Measurements from ENCODE around the gene TALDO1. TPM values are rescaled to one million over a fixed set of nuclear protein-coding genes. Genes with fewer than 3 reads are reported as not detected.
A peak's percentile ranks its signal among the peaks of the same experiment; 100 is the strongest.

The TALDO1 gene
- total RNA-seq, 1 donor from 2014 or later = 155 TPM

DNA sequence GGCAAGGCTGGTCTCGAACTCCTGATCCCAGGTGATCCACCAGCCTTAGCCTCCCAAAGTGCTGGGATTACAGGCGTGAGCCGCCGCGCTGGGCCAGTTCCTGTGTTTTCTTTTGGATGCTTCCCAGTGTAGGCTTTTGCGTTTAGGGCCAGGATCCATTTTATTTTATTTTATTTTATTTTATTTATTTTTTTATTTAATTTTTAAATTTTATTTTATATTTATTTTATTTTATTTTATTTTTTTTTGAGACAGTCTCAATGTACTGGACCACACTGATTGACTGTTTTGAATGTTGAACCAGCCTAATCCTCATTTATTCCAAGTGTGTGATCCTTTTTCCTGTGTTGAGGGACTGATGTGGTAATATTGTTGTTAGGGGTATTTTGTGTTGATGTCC is 32.8 kb upstream of the TALDO1 start:
- DNase-seq (ENCODE audit: low read depth) = no peak

DNA sequence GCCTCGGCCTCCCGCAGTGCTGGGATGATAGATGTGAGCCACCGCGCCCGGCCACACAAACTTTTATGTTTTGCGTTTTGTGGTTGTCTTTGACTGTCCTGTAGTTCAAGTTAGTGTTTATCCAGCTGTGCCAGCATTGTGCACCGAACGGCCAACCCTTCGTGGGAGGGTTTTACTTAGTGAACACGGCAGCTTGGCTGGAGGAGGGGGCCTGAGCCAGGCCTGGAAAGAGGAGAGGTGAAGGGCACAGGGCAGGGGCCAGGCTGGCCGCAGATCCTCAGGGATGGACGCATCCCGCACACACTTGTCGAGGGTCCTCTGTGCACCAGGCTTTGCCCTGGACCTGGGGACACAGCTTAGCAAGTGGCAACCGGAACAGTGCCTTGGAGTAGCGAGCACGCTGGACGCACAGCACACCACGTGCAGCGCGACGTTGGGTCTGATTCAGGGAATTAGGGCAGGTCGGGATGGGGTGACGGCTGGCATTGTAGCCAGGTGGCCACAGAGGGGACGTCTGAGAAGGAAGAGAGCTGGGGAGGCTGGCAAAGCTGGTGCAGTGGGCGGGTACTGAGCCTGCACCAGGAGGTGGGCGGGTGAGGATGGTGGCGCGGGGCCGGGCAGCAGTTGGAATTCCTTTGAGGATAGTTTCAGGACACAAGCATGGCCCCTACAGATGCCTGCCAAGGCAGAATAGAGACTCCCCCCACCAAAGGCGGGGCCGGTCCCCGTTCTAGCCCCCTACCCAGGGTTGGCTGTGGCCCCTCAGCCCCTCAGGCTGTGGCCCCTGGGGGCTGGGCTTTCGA is 27.8 kb upstream of the TALDO1 start:
- no peak for DNase-seq (ENCODE audit: low read depth)

- no peak for DNase-seq (ENCODE audit: low read depth)
Measured at GRCh38 chr11:720017-720641, 27.1 kb upstream of the TALDO1 start.

DNA sequence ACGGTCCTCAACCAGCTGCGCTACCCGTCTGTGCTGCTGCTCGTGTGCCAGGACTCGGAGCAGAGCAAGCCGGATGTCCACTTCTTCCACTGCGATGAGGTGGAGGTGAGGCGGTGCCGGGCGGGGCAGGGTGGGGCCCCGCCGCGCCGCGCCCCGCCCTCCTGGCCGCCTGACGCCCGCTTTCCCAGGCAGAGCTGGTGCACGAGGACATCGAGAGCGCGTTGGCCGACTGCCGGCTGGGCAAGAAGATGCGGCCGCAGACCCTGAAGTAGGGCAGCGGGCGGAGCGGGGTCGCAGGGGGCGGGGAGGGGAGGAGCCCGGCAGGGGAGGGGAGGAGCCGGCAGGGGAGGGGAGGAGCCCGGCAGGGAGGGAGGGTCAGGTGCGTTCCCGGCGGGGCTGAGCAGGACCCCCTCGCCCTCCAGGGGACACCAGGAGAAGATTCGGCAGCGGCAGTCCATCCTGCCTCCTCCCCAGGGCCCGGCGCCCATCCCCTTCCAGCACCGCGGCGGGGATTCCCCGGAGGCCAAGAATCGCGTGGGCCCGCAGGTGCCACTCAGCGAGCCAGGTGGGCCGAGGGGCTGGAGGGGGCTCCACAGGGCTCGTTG is 26.5 kb upstream of the TALDO1 start:
- DNase-seq (ENCODE audit: low read depth) = no peak

DNA sequence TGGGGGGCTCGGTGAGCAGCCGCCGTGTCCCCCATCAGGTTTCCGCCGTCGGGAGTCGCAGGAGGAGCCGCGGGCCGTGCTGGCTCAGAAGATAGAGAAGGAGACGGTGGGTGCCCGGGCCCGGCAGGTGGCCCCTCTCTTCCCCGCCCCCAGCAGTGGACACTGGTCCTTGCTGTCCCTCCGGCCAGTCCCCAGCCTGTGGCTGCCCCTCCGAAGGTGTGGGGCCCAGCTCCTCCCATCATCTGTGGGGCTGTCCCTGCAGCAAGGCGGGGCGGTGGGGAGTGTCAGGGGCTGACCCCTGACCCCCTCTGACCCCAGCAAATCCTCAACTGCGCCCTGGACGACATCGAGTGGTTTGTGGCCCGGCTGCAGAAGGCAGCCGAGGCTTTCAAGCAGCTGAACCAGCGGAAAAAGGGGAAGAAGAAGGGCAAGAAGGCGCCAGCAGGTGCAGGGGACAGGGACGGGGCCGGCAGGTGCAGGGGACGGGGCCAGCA is 26.0 kb upstream of the TALDO1 start:
- DNase-seq (ENCODE audit: low read depth) = no peak

- no peak for DNase-seq (ENCODE audit: low read depth)
Measured at GRCh38 chr11:721741-722345, 25.4 kb upstream of the TALDO1 start.

- DNase-seq (ENCODE audit: low read depth) = no peak
Measured at GRCh38 chr11:722346-722811, 24.9 kb upstream of the TALDO1 start.

GRCh38 chr11:723120-723883 is 24.0 kb upstream of the TALDO1 start:
- peak; percentile 66 for DNase-seq (ENCODE audit: low read depth)

DNA sequence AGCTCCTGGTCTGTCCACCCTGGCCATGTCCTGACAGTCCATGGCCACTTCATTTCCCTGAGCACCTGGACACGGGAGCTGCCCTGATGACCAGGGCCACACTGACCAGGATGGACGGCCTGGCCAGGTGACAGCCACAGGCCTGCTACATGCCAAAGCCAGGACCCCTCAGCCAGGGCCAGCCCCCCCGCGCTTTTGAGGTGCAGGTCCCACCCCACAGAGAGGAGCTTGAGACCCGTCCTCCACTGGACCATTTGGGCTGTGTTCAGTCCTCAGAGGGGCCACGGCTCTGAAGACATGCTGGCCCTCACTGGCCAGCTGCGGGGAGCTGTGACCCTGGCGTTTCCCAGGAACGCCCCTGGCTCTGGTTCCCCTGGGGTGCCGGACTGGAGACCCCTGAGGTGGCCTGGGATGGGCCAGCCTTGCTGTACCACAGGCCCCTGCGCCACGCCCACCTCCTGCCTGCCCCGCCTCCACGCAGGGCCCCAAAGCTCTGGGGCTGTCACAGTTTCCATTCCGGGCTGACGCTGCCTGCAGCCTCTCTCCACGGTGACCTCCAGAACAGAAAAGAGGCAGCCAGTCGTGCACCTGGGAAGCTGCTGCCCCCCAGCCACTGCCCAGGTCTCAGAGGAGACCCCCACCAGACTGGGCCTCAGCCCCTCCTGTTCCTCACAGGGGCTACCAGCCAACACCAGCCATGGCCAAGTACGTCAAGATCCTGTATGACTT is 23.1 kb upstream of the TALDO1 start:
- DNase-seq (ENCODE audit: low read depth) = no peak

DNA sequence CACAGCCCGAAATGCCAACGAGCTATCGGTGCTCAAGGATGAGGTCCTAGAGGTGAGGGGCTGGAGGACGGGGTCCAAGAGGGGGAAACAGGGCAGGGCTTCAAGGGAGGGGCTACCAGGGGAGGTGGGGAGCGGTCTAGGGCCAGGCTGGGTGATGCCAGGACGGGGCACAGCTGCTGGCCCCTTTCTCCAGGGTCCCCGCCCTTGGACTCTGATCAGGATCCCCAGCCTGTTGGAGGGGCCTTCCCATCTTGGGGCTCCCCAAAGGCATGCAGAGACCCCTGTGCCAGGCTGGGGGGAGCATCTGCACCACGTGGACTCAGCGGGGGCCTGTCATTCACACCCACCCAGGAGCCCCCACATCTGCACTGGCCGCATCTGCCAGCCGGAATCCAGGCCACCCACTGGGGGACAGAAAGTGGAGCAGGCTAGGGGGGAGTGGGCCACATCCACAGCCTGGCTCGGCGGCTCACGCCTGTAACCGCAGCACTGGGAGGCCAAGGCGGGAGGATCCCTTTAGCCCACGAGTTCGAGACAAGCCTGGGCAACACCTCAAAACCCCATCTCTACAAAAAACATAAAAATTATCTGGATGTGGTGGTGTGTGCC is 22.4 kb upstream of the TALDO1 start:
- DNase-seq (ENCODE audit: low read depth) = no peak

DNA sequence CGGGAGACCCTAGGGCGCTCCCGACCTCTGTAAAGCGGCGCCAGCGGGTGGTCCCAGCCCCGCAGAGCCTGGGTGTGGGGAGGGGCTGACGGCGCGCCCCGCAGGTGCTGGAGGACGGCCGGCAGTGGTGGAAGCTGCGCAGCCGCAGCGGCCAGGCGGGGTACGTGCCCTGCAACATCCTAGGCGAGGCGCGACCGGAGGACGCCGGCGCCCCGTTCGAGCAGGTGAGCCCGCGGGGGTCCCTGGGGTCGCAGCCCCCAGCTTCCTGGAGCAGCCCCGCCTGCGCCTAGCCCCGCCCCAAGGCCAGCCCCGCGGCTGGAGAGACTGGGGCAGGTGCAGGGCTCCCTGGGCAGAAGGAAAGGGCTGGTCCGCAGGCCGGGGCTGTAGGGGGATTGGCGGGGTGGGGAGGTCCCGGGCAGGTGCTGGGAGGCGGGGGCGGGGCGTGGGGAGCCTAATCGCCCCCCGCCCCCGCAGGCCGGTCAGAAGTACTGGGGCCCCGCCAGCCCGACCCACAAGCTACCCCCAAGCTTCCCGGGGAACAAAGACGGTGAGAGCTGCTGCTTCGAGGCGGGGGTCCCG is 21.6 kb upstream of the TALDO1 start:
- DNase-seq (ENCODE audit: low read depth) = no peak

DNA sequence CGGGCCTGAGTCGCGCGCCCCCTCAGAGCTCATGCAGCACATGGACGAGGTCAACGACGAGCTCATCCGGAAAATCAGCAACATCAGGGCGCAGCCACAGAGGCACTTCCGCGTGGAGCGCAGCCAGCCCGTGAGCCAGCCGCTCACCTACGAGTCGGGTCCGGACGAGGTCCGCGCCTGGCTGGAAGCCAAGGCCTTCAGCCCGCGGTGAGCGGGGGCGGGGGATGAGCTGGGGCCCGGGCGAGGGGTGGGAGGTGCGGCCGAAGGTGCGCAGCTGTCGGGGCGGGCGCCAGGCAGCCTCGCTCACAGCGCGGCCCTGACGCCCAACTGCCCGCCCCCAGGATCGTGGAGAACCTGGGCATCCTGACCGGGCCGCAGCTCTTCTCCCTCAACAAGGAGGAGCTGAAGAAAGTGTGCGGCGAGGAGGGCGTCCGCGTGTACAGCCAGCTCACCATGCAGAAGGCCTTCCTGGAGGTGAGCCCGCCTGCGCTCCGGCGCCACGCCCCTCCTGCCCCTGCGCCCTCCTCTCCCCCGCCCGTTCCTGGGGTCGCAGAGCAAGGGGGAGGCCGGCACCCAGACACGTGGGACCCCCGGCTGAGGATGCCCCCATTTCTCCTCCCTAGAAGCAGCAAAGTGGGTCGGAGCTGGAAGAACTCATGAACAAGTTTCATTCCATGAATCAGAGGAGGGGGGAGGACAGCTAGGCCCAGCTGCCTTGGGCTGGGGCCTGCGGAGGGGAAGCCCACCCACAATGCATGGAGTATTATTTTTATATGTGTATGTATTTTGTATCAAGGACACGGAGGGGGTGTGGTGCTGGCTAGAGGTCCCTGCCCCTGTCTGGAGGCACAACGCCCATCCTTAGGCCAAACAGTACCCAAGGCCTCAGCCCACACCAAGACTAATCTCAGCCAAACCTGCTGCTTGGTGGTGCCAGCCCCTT is 20.7 kb upstream of the TALDO1 start:
- DNase-seq (ENCODE audit: low read depth) = no peak

DNA sequence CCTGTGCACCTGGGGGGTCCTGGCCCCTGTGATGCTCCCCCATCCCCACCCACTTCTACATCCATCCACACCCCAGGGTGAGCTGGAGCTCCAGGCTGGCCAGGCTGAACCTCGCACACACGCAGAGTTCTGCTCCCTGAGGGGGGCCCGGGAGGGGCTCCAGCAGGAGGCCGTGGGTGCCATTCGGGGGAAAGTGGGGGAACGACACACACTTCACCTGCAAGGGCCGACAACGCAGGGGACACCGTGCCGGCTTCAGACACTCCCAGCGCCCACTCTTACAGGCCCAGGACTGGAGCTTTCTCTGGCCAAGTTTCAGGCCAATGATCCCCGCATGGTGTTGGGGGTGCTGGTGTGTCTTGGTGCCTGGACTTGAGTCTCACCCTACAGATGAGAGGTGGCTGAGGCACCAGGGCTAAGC is 20.0 kb upstream of the TALDO1 start:
- no peak for DNase-seq (ENCODE audit: low read depth)

- DNase-seq (ENCODE audit: low read depth) = peak; percentile 94
Measured at GRCh38 chr11:727859-728748, 19.2 kb upstream of the TALDO1 start.

DNA sequence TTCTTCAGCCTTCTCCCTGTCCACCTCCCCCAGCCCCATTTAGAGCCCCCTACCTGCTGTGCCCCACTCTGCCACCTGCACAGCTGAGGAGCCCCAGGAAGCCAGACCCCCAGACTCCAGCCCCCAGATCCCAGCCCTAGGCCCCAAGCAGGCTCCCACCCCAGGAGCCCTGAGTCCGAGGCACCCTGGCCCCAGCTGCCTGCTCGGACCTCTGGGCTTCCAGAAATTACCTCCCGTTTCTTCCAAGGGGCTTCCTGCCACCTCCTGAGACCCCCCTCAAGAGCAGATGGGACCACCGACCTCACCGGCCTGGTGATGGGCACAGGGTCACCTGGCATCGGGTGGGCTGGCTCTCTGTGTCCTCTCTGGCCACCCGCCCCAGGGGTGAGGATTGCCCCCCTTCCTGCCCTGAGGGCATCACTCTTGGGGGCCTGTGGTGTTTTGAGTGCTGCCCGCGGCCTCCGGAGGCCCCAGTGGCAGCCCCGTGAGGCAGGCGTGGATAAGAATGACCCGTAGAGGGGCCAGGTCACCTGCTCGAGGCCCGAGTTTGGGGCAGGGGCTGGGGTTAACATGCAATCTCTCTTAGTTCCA is 18.3 kb upstream of the TALDO1 start:
- no peak for DNase-seq (ENCODE audit: low read depth)

DNA sequence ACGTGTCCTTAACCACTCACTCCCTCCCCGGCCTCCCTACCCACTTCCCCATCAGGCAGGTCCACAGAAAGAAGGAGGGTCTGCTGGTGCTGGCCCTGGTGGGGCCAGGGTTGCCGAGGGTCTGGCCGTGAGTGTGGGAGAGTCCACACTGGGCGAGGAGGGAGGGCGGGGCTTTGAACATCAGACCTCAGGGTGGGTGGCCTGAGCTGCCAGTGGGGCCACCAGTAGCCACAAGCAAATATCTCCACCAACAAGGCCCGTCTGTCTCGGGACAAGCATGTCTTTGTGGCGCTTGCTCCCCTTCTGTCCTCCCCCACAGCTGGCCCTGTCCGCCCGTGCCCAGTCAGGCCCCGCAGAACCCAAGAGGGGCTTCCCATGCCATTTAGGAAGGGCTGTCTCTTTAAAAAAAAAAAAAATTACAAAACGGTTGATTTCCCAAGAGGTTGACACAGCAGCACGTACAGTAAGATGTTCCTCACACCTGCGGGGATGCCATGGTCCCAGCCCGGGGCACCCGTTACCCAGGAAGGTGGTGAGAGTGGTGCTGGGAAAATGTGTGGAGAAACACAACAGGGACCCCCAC is 17.7 kb upstream of the TALDO1 start:
- DNase-seq (ENCODE audit: low read depth) = no peak

- no peak for DNase-seq (ENCODE audit: low read depth)
Measured at GRCh38 chr11:733072-733471, 14.2 kb upstream of the TALDO1 start.
